Type B pancreatic cell (in vitro differentiated cells): ENCODE measurements around the gene NOSTRIN. TPM values are rescaled to one million over a fixed set of nuclear protein-coding genes. Genes with fewer than 3 reads are reported as not detected.
A peak's percentile ranks its signal among the peaks of the same experiment; 100 is the strongest.
"Not testable (repeated sequence)": the region's sequence is repeated elsewhere in the genome, so short reads cannot be mapped to it uniquely, and the experiment has no call there.

ENCODE experiments used
- DNase-seq: peaks from one replicate; pipeline ENCODE4 v3.0.0; 2021; ENCODE audit warnings: mixed read lengths; ENCODE audit not compliant: unreplicated experiment; ENCODE audit errors: extremely low spot score
- H3K27ac Mint-ChIP-seq: 2 replicates; pipeline ENCODE4 v1.8.0; 2021; ENCODE audit warnings: mild to moderate bottlenecking, mixed read lengths
- H3K27me3 Mint-ChIP-seq: 2 replicates; pipeline ENCODE4 v1.8.0; 2021; ENCODE audit warnings: mixed read lengths
- H3K36me3 Mint-ChIP-seq: 2 replicates; pipeline ENCODE4 v1.8.0; 2021; ENCODE audit warnings: mixed read lengths
- H3K4me1 Mint-ChIP-seq: one replicate; pipeline ENCODE4 v1.8.0; 2021; ENCODE audit warnings: mixed read lengths; ENCODE audit not compliant: unreplicated experiment
- H3K4me3 Mint-ChIP-seq: 2 replicates; pipeline ENCODE4 v1.8.0; 2021; ENCODE audit warnings: mild to moderate bottlenecking, mixed read lengths
- H3K9me3 Mint-ChIP-seq: 2 replicates; pipeline ENCODE4 v1.8.0; 2021; ENCODE audit warnings: mixed read lengths
- total RNA-seq: library from RNA; stranded (reverse); gene quantifications from 2 replicates; pipeline ENCODE4 v1.2.1, GENCODE V29; 2021; ENCODE audit warnings: low replicate concordance
- TF ChIP-seq, protein P1 (sequence below): fragments of 200-600 bp; sonication (generic); conservative IDR thresholded peaks from 2 replicates; pipeline ENCODE4 v1.5.0; 2021; ENCODE audit warnings: antibody characterized with exemption, mild to moderate bottlenecking

NOSTRIN gene
- total RNA-seq, 1 donor from 2014 or later, result 2.5 TPM

DNA sequence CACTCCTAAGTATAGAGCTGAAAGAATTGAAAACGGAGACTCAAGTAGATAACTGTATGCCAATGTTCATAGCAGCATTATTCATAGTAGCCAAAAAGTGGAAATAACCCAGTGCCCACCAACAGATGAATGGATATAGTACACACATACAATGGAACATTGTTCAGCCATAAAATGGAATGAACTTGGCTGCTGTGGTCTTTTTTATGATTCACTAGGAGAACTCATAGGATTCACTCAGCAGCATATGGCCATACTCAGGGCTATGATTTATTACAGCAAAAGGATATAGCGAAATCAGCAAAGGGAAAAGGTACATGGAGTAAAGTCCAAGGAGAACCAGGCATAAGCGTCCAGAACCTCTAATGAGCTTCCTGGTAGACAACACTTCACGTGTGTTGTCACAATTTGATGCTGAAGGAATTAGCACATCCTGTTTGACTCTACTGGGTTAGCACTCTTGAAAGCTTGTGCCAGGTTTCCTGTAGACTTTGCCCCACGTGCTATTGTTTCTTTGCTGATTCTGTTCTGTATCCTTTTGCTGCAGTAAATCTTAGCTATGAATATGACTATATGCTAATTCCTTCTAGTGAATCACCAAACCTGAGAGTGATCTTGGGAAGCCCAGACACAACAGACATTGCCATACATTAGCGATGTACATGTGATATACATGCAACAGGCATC, 72.1 kb downstream of the NOSTRIN start:
- no peak overlapping the region for H3K4me3 Mint-ChIP-seq

DNA sequence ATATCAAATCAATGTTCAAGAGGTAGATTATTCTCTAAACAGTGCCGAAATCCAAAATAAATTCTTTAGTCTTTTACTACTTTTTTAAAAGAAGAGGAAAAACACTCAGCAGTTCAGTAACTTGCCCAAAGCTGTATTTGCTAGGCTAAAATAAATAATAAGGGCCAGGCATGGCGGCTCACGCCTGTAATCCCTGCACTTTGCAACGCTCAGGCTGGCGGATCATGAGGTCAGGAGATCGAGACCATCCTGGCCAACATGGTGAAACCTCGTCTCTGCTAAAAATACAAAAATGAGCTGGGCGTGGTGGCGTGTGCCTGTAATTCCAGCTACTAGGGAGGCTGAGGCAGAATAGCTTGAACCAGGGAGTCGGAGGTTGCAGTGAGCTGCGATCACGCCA, 79.7 kb downstream of the NOSTRIN start:
- DNase-seq, H3K4me1 Mint-ChIP-seq, H3K9me3 Mint-ChIP-seq: not testable (repeated sequence)

More for the DNA sequence above, 72.1 kb downstream of the NOSTRIN start:
- Mint-ChIP-seq H3K27ac (no peak overlapping the region), H3K36me3 (peaks cover 10% of the 10 kb centered on the region), H3K4me1 (no peaks in the 10 kb centered on the region), H3K9me3 (no peaks in the 10 kb centered on the region), H3K27me3 (no peaks in the 10 kb centered on the region)
- DNase-seq, result no peak
- TF ChIP-seq, protein P1, sequence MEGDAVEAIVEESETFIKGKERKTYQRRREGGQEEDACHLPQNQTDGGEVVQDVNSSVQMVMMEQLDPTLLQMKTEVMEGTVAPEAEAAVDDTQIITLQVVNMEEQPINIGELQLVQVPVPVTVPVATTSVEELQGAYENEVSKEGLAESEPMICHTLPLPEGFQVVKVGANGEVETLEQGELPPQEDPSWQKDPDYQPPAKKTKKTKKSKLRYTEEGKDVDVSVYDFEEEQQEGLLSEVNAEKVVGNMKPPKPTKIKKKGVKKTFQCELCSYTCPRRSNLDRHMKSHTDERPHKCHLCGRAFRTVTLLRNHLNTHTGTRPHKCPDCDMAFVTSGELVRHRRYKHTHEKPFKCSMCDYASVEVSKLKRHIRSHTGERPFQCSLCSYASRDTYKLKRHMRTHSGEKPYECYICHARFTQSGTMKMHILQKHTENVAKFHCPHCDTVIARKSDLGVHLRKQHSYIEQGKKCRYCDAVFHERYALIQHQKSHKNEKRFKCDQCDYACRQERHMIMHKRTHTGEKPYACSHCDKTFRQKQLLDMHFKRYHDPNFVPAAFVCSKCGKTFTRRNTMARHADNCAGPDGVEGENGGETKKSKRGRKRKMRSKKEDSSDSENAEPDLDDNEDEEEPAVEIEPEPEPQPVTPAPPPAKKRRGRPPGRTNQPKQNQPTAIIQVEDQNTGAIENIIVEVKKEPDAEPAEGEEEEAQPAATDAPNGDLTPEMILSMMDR, result no peak

DNA sequence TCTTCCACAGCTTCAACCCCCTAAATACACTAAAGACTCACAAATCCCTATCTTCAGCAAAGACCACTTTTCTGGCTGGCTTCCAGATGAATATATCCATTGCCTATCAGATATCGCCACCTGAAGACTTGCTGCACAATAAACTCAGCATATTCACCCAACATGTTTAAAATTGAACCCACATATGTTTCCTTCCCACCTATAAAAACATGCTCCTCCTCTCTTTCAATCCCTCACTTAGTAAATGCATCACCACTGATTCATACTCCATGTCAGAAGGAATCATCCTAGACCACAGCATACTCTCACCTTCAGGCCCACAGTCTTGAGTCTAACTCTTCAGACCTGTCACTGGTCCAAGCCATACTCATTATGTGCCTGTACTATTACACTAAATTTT, 82.5 kb downstream of the NOSTRIN start:
- TF ChIP-seq, protein P1, result no peak
- H3K27me3 Mint-ChIP-seq, result no peaks in the 10 kb centered on the region

More for the DNA sequence above, 79.7 kb downstream of the NOSTRIN start:
- H3K27ac Mint-ChIP-seq, H3K27me3 Mint-ChIP-seq, H3K4me3 Mint-ChIP-seq: not testable (repeated sequence)
- H3K36me3 Mint-ChIP-seq, result peaks cover 19% of the 10 kb centered on the region

DNA sequence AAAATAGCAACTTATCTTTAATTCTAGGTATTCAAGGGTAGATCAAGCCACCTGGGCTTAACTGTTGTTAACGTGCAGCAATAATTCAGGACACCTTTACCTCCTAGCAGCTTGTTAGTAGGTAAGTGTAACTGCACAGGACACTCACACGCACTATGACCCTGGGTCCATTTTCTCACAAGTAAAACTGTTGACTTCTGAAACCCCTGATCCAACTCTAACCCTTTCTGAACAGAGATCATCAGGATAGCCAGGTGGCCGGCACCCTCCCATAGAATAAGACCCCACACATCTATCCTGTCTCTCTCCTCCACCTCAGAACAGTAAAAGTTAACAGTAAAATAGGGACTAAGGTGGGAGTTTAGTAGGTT, 87.2 kb downstream of the NOSTRIN start:
- TF ChIP-seq, protein P1, result no peak
- H3K9me3 Mint-ChIP-seq, result no peaks in the 10 kb centered on the region
- H3K27ac Mint-ChIP-seq, result no peak overlapping the region
- DNase-seq, result no peak
- peaks cover 6% of the 10 kb centered on the region for H3K27me3 Mint-ChIP-seq
- peaks cover 8% of the 10 kb centered on the region for H3K4me1 Mint-ChIP-seq
- peaks cover 13% of the 10 kb centered on the region for H3K36me3 Mint-ChIP-seq
- H3K4me3 Mint-ChIP-seq, result peak overlapping the region; percentile 96

More for the DNA sequence above, 82.5 kb downstream of the NOSTRIN start:
- DNase-seq, result no peak
- H3K27ac Mint-ChIP-seq, result no peak overlapping the region
- H3K36me3 Mint-ChIP-seq, result peaks cover 24% of the 10 kb centered on the region
- peaks cover 4% of the 10 kb centered on the region for H3K4me1 Mint-ChIP-seq
- peaks cover 4% of the 10 kb centered on the region for H3K9me3 Mint-ChIP-seq
- no peak overlapping the region for H3K4me3 Mint-ChIP-seq

DNA sequence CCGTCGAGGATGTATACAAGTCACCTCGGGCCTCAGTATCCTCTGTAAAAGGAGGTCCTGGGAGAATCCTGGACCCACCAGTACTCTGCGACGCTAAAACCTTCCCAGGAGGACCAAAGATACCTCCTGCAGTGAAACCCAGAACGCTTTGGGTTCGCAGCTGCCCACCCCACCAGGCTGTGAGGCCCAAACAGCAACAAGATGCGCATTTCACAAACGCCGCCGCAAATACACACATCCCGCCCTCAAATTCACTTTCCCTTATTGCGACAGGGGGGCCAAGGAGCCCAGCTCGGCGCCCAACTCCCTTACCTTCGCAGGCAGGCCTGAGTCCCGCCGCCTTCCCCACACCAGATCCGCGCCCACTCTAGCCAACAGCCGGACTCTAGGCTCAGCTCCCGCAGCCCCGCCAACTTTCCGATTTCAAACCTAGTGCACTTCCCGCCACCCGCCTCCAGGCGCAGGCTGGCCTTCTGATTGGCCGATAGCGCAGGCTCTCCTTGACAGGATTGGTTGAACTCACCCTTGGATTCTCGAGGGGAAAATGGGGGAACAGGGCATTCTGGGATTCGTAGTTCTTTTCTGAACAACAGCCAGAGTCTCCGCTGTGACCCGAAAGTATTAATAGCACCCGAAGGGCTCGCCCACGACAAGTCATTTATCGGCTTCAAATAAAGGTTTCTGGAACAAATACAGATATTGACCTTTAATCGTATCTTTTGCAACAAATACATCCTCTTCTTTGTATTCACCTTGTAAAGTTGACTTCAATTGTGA, 87.8 kb downstream of the NOSTRIN start, which contains the start of gene SPC25:
Gene SPC25, minus strand, starts transcription at position 425 of the 777 bp plus-strand sequence. CDS start 911 bp downstream, outside the sequence.
- no peaks in the 10 kb centered on the region for H3K9me3 Mint-ChIP-seq
- peak; percentile 90 for DNase-seq

More for the DNA sequence above, 87.8 kb downstream of the NOSTRIN start, which contains the start of gene SPC25:
- H3K4me1 Mint-ChIP-seq, result peaks cover 8% of the 10 kb centered on the region
- TF ChIP-seq, protein P1, result peak; percentile 55
- H3K36me3 Mint-ChIP-seq, result peaks cover 10% of the 10 kb centered on the region
- peaks cover 6% of the 10 kb centered on the region for H3K27me3 Mint-ChIP-seq
- peak within 1 kb of the TSS; percentile 49 for H3K27ac Mint-ChIP-seq
- peak within 1 kb of the TSS; percentile 96 for H3K4me3 Mint-ChIP-seq
